ENCODE results near the gene KRT81.

DNA sequence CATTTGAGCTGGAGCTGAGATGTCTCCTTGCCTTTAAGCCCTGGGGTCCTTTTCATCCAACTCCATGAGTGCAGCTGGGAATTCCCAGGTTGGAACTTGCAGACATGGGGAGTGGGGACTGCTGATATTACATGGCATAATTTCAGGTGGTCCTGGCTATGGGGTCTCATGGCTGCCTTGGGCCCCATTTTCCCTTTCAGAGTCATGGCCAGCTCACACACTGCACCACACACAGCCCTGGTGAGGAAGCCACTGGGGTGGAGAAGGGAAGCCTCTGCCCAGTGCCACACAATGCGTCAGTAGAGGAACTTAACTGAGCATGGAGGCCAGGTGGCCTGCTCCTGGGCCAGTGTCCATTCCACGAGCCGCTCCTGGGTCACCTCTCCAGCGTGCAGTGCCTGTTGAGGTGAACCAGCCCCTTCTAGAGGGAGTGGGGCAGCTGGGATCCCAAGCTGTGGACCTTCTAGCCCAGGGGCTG, 34.2 kb downstream of the KRT81 start:
- TF ChIP-seq POLR2AphosphoS5 (IDR thresholded peaks at IDR 0.05; ENCODE audit: borderline replicate concordance, low read depth, low read length) (no peak), EZH2 (IDR thresholded peaks at IDR 0.05) (no peak)
